T-helper 17 cell (primary cell): Measurements from ENCODE around the gene VWA5B1. TPM values are rescaled to one million over a fixed set of nuclear protein-coding genes. Genes with fewer than 3 reads are reported as not detected.
"Not testable (repeated sequence)": the region's sequence is repeated elsewhere in the genome, so short reads cannot be mapped to it uniquely, and the experiment has no call there.

Experiments used
- ATAC-seq: fragments of 150-1000 bp; cut with Tn5 transposase; 2 replicates; pipeline ENCODE4 v1.10.0; 2021; ENCODE audit warnings: mild to moderate bottlenecking, moderate library complexity
- DNase-seq, 3 donors: peaks; one replicate each; pipeline versions ENCODE4 v3.0.0 to v3.0.0-alpha.2; 2020 to 2021
- H3K9me3 ChIP-seq: one replicate; pipeline ENCODE4 v1.7.0; 2013; ENCODE audit warnings: low read length, mild to moderate bottlenecking; ENCODE audit not compliant: control insufficient read depth, poor library complexity, severe bottlenecking
- H3K27ac Mint-ChIP-seq: one replicate; pipeline ENCODE4 v1.8.0; 2022; ENCODE audit warnings: mild to moderate bottlenecking, moderate library complexity, mixed read lengths
- H3K27me3 Mint-ChIP-seq: one replicate; pipeline ENCODE4 v1.8.0; 2022; ENCODE audit warnings: mixed read lengths
- H3K36me3 Mint-ChIP-seq: one replicate; pipeline ENCODE4 v1.8.0; 2022; ENCODE audit warnings: low read depth, mixed read lengths
- H3K4me1 Mint-ChIP-seq: one replicate; pipeline ENCODE4 v1.8.0; 2022; ENCODE audit warnings: mild to moderate bottlenecking, mixed read lengths
- H3K4me3 Mint-ChIP-seq: one replicate; pipeline ENCODE4 v1.8.0; 2022; ENCODE audit warnings: mild to moderate bottlenecking, moderate library complexity, mixed read lengths
- total RNA-seq, 4 donors: library from RNA in 2 of 4; stranded (reverse) in 2 of 4; gene quantifications; one replicate each; pipeline ENCODE4 v1.2.3 and lab custom pipeline; 2022 to 2026

Gene VWA5B1
- total RNA-seq, 2 donors from 2014 or later = 0.13 to 0.15 TPM

DNA sequence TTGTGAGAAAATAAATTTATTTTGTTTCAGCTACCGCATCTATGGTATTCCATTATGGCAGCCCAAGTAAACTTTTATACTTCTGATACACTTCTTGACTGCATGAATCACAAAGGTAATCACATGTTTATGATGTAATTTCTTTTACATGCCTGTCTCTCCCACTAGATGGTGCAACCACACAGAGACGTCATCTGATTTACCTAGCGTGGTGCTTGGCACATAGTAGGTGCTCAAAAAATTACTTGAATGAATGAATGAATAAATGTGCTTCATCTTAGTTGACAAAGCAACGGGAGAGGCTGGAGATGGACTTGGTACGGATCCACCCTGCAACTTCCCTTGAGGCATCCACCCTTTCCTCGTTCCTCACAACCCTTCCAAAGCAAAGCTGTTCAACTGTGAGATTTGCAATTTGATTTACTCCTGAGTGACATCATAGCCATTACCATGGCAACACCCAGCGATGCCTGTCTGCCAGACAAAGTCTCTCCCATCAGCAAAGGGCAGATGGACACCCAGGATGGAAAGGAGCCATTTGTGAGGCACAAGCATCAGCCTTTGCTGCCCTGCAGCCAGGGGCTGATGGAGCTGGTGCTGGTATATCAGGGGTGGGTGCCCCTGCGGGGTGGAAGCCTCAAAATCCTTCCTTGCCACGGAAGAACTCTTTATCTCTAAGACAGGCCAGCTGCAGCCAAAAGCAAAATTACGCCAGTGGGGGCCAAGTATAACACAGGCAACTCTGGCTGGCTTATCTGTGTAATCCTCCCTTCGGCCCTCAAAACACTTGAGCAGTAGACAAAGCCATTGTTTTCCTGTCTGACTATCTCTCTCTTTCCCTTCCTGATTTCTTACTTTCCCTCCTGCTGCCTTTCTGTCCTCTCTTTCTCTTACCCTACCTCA lies 18.9 kb upstream of the VWA5B1 start:
- Mint-ChIP-seq H3K36me3 (no peaks in the 10 kb centered on the region), H3K4me1 (peaks cover 2% of the 10 kb centered on the region), H3K27ac (peak overlapping the region; percentile 1), H3K27me3 (peaks cover 54% of the 10 kb centered on the region), H3K4me3 (no peak overlapping the region)
- ATAC-seq (no peak), DNase-seq (no peak)
- no peaks in the 10 kb centered on the region for H3K9me3 ChIP-seq

DNA sequence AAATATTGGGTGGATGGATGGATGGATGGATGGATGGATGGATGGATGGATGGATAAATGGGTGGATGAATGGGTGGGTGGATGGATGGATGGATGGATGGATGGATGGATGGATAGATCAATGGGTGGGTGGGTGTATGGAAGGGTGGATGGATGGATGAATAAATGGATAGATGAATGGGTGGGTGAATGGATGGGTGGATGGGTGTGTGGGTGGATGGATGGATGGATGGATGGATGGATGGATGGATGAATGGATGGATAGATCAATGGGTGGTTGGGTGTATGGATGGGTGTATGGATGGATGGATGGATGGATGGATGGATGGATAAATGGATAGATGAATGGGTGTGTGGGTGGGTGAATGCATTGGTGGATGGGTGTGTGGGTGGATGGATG lies 17.0 kb upstream of the VWA5B1 start:
- ATAC-seq, H3K36me3 Mint-ChIP-seq, DNase-seq, H3K27ac Mint-ChIP-seq, H3K9me3 ChIP-seq, H3K4me1 Mint-ChIP-seq, H3K4me3 Mint-ChIP-seq: not testable (repeated sequence)
- peaks cover 60% of the 10 kb centered on the region for H3K27me3 Mint-ChIP-seq

- H3K4me1 Mint-ChIP-seq = peaks cover 5% of the 10 kb centered on the region
- no peak overlapping the region for H3K4me3 Mint-ChIP-seq
- H3K9me3 ChIP-seq = no peaks in the 10 kb centered on the region
- peaks cover 68% of the 10 kb centered on the region for H3K27me3 Mint-ChIP-seq
- DNase-seq = no peak
- no peak for ATAC-seq
- H3K36me3 Mint-ChIP-seq = no peaks in the 10 kb centered on the region
- H3K27ac Mint-ChIP-seq = no peak overlapping the region
Observed at GRCh38 chr1:20275319-20275925, 15.3 kb upstream of the VWA5B1 start.

DNA sequence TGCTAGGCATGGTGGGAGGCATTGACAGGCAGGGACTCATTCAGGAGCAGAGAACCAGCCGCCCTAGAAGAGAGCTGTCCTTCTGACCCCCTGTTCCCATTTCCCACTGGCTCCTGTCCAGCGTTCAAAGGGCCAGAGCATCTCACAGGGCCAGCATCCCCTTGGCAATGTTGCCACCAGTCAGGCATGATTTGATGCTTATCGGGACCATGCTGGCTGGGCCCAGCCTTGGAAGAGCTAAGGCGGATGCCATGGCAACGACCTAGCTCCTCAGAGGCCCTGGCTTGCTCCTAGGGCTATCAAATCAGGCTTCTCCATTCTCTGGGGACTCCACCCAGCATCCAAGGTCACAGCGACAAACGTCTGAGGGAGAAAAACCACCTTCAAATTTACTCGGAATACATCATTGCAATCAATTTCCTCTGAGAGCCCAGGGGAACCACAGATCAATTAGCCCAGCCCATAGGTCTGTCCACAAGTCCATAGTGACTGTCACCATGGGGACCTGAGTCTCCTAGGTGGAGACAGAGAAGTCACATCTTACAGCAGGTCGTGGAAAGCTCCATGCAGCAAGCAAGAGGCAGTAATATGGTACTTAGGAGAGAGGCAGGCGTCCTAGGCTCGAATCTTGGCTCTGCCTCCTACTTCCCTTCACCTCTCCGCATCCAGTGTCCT lies 14.1 kb upstream of the VWA5B1 start:
- no peaks in the 10 kb centered on the region for H3K36me3 Mint-ChIP-seq
- H3K27me3 Mint-ChIP-seq = peaks cover 66% of the 10 kb centered on the region
- no peaks in the 10 kb centered on the region for H3K9me3 ChIP-seq
- ATAC-seq (no peak), DNase-seq (no peak)
- peak overlapping the region; percentile 22 for H3K27ac Mint-ChIP-seq
- H3K4me1 Mint-ChIP-seq = peaks cover 5% of the 10 kb centered on the region
- no peak overlapping the region for H3K4me3 Mint-ChIP-seq

DNA sequence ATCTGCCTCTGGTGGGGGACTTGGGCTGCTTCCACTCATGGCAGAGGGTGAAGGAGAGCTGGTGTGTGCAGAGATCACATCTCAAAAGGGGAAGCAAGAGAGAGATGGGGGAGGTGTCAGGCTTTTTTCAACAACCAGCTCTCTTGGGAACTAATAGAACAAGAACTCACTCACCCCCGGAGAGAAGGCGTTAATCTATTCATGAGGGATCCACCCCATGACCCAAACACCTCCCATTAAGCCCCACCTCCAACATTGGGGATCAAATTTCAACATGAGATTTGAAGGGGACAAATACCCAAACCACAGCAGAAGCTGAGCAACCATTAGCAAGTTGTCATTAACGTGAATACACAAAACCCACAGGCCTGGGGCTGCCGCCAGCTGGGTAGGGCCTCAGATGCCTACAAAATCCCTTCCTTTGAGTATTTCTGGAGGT lies 12.0 kb upstream of the VWA5B1 start:
- Mint-ChIP-seq H3K4me3 (no peak overlapping the region), H3K4me1 (peaks cover 6% of the 10 kb centered on the region), H3K27me3 (peaks cover 71% of the 10 kb centered on the region), H3K36me3 (no peaks in the 10 kb centered on the region), H3K27ac (no peak overlapping the region)
- DNase-seq (no peak), ATAC-seq (no peak)
- H3K9me3 ChIP-seq = no peaks in the 10 kb centered on the region

GRCh38 chr1:20279509-20279908 lies 11.2 kb upstream of the VWA5B1 start:
- ATAC-seq = no peak
- H3K9me3 ChIP-seq = no peaks in the 10 kb centered on the region
- H3K4me3 Mint-ChIP-seq = no peak overlapping the region
- DNase-seq = no peak
- H3K4me1 Mint-ChIP-seq = peaks cover 6% of the 10 kb centered on the region
- no peak overlapping the region for H3K27ac Mint-ChIP-seq
- no peaks in the 10 kb centered on the region for H3K36me3 Mint-ChIP-seq
- peaks cover 72% of the 10 kb centered on the region for H3K27me3 Mint-ChIP-seq

DNA sequence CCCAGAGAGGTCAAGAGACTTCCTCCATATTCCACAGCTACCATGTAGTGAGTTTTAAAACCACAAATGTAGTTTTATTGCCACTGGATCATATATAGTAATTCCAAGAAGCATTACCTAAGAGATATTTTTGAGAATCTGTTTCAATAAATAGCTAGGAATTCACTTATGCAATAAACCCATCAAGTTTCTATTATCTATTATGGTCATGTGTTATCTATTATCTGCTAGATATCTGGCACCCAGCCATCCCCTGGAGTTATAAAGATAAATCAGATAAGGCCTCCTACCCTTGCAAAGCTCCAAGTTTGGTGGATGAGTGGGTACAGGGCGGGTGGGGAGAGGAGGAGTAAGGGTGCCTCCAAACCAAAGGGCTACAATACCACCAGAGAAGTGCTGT lies 10.3 kb upstream of the VWA5B1 start:
- Mint-ChIP-seq H3K27me3 (peaks cover 70% of the 10 kb centered on the region), H3K27ac (no peak overlapping the region), H3K4me3 (no peak overlapping the region), H3K36me3 (no peaks in the 10 kb centered on the region), H3K4me1 (peaks cover 6% of the 10 kb centered on the region)
- H3K9me3 ChIP-seq = no peaks in the 10 kb centered on the region
- DNase-seq (no peak), ATAC-seq (no peak)

GRCh38 chr1:20280906-20281305 lies 9.8 kb upstream of the VWA5B1 start:
- H3K27ac Mint-ChIP-seq = no peak overlapping the region
- H3K9me3 ChIP-seq = no peaks in the 10 kb centered on the region
- no peak for DNase-seq
- no peak for ATAC-seq
- peaks cover 67% of the 10 kb centered on the region for H3K27me3 Mint-ChIP-seq
- no peak overlapping the region for H3K4me3 Mint-ChIP-seq
- peaks cover 6% of the 10 kb centered on the region for H3K4me1 Mint-ChIP-seq
- H3K36me3 Mint-ChIP-seq = no peaks in the 10 kb centered on the region

- H3K27ac Mint-ChIP-seq = no peak overlapping the region
- H3K27me3 Mint-ChIP-seq = peaks cover 61% of the 10 kb centered on the region
- H3K9me3 ChIP-seq = no peaks in the 10 kb centered on the region
- H3K4me3 Mint-ChIP-seq = no peak overlapping the region
- no peak for ATAC-seq
- peaks cover 6% of the 10 kb centered on the region for H3K4me1 Mint-ChIP-seq
- DNase-seq = no peak
- H3K36me3 Mint-ChIP-seq = no peaks in the 10 kb centered on the region
Observed at GRCh38 chr1:20281801-20282200, 8.9 kb upstream of the VWA5B1 start.

- no peaks in the 10 kb centered on the region for H3K36me3 Mint-ChIP-seq
- no peaks in the 10 kb centered on the region for H3K9me3 ChIP-seq
- H3K27ac Mint-ChIP-seq = no peak overlapping the region
- H3K4me1 Mint-ChIP-seq = peaks cover 6% of the 10 kb centered on the region
- no peak overlapping the region for H3K4me3 Mint-ChIP-seq
- no peak for DNase-seq
- ATAC-seq = no peak
- H3K27me3 Mint-ChIP-seq = peaks cover 57% of the 10 kb centered on the region
Observed at GRCh38 chr1:20282533-20282932, 8.1 kb upstream of the VWA5B1 start.

GRCh38 chr1:20284046-20284445 lies 6.6 kb upstream of the VWA5B1 start:
- H3K4me3 Mint-ChIP-seq = no peak overlapping the region
- H3K27me3 Mint-ChIP-seq = peaks cover 56% of the 10 kb centered on the region
- H3K9me3 ChIP-seq = no peaks in the 10 kb centered on the region
- no peaks in the 10 kb centered on the region for H3K36me3 Mint-ChIP-seq
- DNase-seq = no peak
- H3K4me1 Mint-ChIP-seq = peaks cover 6% of the 10 kb centered on the region
- H3K27ac Mint-ChIP-seq = no peak overlapping the region
- no peak for ATAC-seq

DNA sequence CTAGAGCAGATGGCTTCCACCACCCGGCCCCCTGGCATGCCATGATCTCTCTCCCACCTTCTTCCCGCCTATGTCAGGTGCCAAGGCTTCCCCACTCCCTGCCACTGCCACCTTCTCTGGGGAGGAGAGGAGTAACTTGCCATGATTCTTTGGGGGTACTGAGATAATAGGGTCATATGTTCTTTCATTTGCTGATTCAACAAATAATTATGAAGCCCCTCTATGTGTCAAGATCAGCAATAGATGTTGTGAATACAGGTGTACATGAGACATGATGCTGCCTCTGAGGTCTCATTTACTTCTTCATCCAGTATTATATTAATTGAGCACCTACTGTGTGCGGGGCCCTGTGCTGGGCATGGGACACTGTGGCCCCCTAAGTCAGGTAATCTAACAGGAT lies 6.0 kb upstream of the VWA5B1 start:
- H3K4me3 Mint-ChIP-seq = no peak overlapping the region
- ATAC-seq (no peak), DNase-seq (no peak)
- no peak overlapping the region for H3K27ac Mint-ChIP-seq
- peaks cover 56% of the 10 kb centered on the region for H3K27me3 Mint-ChIP-seq
- H3K36me3 Mint-ChIP-seq = no peaks in the 10 kb centered on the region
- peaks cover 3% of the 10 kb centered on the region for H3K4me1 Mint-ChIP-seq
- H3K9me3 ChIP-seq = no peaks in the 10 kb centered on the region

GRCh38 chr1:20285510-20285909 lies 5.2 kb upstream of the VWA5B1 start:
- no peaks in the 10 kb centered on the region for H3K9me3 ChIP-seq
- Mint-ChIP-seq H3K4me1 (peaks cover 3% of the 10 kb centered on the region), H3K27me3 (peaks cover 61% of the 10 kb centered on the region), H3K36me3 (no peaks in the 10 kb centered on the region), H3K4me3 (no peak overlapping the region), H3K27ac (no peak overlapping the region)
- DNase-seq (no peak), ATAC-seq (no peak)
